Breast epithelium (tissue), 4 donors: ENCODE data around the gene CHKA. TPM values are rescaled to one million over a fixed set of nuclear protein-coding genes. Genes with fewer than 3 reads are reported as not detected.

Source experiments
- DNase-seq, 2 donors: peaks; one replicate each; pipeline ENCODE4 v3.0.0-alpha.2; 2019; ENCODE audit warnings: low spot score in 2 of 2
- H3K27ac ChIP-seq, 2 donors: fragments of 200-600 bp; sonication (generic) in 1 of 2; one replicate each; pipeline ENCODE4 v1.5.1; 2016 to 2019; ENCODE audit warnings: mild to moderate bottlenecking in 1 of 2
- H3K27me3 ChIP-seq, 2 donors: fragments of 200-600 bp; sonication (generic) in 1 of 2; one replicate each; pipeline versions ENCODE4 v1.5.1 to v1.6.0; 2017 to 2019; ENCODE audit warnings: control low read depth in 1 of 2, mild to moderate bottlenecking in 1 of 2
- H3K36me3 ChIP-seq: fragments of 200-600 bp; one replicate; pipeline ENCODE4 v1.5.1; 2019
- H3K4me1 ChIP-seq, 2 donors: fragments of 200-600 bp; sonication (generic); one replicate each; pipeline ENCODE4 v1.5.1; 2016 to 2019; ENCODE audit warnings: control low read depth in 1 of 2
- H3K4me3 ChIP-seq, 3 donors: fragments of 200-600 bp; sonication (generic); 1 replicate in 2 of 3; 2 replicates in 1 of 3; pipeline ENCODE4 v1.5.1; 2016 to 2019; ENCODE audit warnings: mild to moderate bottlenecking in 3 of 3, moderate library complexity in 2 of 3
- H3K9me3 ChIP-seq, 2 donors: fragments of 200-600 bp; sonication (generic) in 1 of 2; one replicate each; pipeline ENCODE4 v1.5.1; 2016 to 2019; ENCODE audit warnings: control low read depth in 1 of 2
- POLR2A ChIP-seq: fragments of 450-650 bp; IDR thresholded peaks from one replicate; pipeline ENCODE4 v1.6.1; 2016; ENCODE audit warnings: antibody characterized with exemption, mild to moderate bottlenecking, moderate library complexity
- POLR2AphosphoS5 ChIP-seq, 3 donors: sonication (generic); formaldehyde crosslinking; IDR thresholded peaks; one replicate each; pipeline ENCODE4 v1.6.1; 2017; ENCODE audit warnings: antibody characterized with exemption in 3 of 3
- intact Hi-C: fragments of 100-400 bp; cut with DNase I; formaldehyde crosslinking; loops from one replicate; pipeline ENCODE4 v1.15.1; 2023; ENCODE audit warnings: low total_unique reads
- total RNA-seq, 3 donors: library from RNA; depleted of rRNA; stranded (reverse); fragments of >200 nt; gene quantifications; one replicate each; pipeline ENCODE4 v1.1.0, GENCODE V29; 2016
- TF ChIP-seq, protein P1 (sequence below), 3 donors: fragments of 450-650 bp; IDR thresholded peaks; one replicate each; pipeline ENCODE4 v1.5.1; 2016 to 2017; ENCODE audit warnings: antibody characterized with exemption in 3 of 3, mild to moderate bottlenecking in 3 of 3, moderate library complexity in 3 of 3

The CHKA gene
- total RNA-seq, 3 donors from 2014 or later: 52.1 to 73.0 (median 71.7) TPM

DNA sequence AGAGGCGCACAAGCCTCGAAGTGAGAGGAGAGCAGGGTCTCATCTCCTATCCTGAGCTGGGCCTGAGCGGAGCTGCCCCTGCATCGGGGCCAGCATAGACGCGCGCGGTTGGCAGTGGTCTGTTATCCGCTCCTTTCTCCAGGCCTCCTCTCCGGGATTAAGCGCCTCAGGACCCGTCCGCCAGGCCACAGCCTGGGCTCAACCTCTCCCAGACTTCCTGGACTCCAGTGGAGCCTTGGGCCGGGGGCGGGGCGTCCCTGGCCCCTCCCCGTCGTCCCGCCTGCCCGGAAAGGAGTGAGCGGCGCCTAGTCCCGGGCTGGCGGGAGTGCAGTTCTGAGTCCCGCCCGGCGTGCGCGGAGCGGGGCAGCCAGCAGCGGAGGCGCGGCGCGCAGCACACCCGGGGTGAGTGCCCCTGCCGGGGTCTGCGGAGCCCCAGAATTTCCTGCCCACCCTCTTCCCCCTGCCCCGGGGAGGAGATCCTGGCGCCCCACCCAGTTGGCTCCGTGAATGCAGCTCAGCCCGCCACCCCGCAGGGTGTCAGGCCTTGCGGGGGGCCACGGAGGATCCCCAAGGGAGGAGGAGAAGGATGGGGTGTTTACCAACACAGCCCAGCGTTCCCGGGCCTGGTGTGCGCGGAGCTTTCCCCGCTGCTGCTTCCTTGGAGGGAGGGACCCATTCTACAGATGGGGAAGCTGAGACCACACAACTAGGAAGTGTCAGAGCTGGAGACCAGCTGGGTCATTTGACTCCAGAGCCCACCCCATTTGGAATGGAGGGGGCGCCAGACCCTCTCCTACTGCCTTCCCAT lies 82.3 kb downstream of the CHKA start, which contains the start of gene TCIRG1:
TCIRG1 (plus strand) TSS at position 308 of the 808 bp plus-strand sequence. CDS start 2,247 bp downstream, outside the sequence.
- intact Hi-C loops: no loop called here
- TF ChIP-seq POLR2A (peak; percentile 89), POLR2AphosphoS5 (IDR thresholded peaks at IDR 0.05) (peak; percentile 20 to 83 (median 42))
- TF ChIP-seq, protein P1, sequence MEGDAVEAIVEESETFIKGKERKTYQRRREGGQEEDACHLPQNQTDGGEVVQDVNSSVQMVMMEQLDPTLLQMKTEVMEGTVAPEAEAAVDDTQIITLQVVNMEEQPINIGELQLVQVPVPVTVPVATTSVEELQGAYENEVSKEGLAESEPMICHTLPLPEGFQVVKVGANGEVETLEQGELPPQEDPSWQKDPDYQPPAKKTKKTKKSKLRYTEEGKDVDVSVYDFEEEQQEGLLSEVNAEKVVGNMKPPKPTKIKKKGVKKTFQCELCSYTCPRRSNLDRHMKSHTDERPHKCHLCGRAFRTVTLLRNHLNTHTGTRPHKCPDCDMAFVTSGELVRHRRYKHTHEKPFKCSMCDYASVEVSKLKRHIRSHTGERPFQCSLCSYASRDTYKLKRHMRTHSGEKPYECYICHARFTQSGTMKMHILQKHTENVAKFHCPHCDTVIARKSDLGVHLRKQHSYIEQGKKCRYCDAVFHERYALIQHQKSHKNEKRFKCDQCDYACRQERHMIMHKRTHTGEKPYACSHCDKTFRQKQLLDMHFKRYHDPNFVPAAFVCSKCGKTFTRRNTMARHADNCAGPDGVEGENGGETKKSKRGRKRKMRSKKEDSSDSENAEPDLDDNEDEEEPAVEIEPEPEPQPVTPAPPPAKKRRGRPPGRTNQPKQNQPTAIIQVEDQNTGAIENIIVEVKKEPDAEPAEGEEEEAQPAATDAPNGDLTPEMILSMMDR (IDR thresholded peaks at IDR 0.05): peak in 1 of 3 donors; percentile 25
- Histone ChIP-seq H3K27ac (peak within 1 kb of the TSS; percentile 88 to 92), H3K9me3 (no peaks in the 10 kb centered on the region), H3K27me3 (no peaks in the 10 kb centered on the region), H3K4me3 (peak within 1 kb of the TSS; percentile 68 to 79 (median 69)), H3K4me1 (peaks cover 12 to 20% of the 10 kb centered on the region in 2 donors), H3K36me3 (no peaks in the 10 kb centered on the region)
- DNase-seq: peak; percentile 80 to 81

DNA sequence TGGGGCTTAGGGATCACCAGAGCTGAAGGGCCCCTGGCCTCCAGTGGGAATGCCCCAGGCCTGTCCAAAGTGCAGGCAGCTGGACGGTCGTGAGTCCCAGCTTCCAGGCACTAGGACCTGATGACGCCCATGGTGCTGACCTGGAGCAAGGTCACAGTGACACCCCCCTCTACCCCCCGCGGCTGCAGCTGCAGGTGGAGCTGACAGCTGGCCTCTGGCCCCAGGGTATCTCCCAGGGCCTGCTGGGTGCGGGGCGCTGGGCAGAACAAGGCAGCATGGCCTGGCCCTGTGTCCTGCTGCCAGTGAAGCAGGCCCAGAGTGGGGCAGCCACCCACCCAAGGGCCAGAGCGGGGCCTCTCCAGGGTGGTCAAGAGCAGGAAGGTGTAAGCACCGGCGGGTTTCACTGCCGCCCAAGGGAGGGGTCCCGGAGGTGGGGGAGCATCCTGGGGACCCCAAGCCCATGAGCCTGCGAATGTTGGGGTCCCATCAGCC lies 82.9 kb downstream of the CHKA start:
- Histone ChIP-seq H3K27ac (peak overlapping the region; percentile 88 to 92), H3K27me3 (no peaks in the 10 kb centered on the region), H3K4me1 (peaks cover 12 to 20% of the 10 kb centered on the region in 2 donors), H3K4me3 (peak overlapping the region; percentile 68 to 79 (median 69)), H3K9me3 (no peaks in the 10 kb centered on the region), H3K36me3 (no peaks in the 10 kb centered on the region)
- TF ChIP-seq POLR2AphosphoS5 (IDR thresholded peaks at IDR 0.05) (no peak), POLR2A (no peak)
- TF ChIP-seq, protein P1 (IDR thresholded peaks at IDR 0.05): no peak
- no peak for DNase-seq
- intact Hi-C loops: no loop called here

DNA sequence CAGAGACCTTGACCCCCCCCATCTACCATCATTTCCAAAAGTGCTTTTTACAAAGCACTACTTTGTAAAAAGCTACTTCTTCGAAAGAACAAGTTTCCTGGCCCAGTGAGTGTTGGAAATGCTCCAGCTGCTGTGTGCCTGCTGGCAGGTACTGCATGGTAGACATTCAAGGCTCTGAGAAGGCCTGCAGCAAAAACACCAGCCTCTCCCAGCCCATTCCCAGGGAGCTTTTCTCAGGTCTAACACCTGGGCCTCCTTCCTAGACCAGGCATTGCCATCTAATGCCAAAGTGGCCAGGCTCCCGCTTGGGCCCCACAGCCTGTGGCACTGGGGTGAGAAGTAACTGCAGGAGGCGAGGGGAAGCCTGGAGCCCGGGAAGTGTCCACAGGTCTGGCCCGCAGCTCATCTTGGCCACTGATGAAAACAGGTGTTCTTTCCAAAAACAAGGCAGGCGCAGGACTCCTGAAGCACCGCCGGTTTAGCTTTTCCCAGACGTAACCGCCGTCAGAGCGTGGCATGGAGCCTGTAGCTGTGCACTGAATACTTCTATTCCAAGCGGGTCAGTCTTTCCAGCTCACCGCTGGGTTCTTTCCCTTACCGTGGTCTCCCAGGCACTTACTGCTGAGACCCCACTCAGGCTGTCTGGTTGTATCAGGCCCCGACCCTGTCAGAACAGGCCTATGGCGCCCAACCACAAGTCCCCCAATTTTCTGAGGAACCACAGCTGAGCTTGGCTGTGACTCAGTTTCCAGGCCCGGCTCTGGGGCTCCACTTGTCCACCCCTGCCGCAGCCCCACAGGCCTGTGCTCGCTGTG lies 83.6 kb downstream of the CHKA start:
- H3K9me3 ChIP-seq: no peaks in the 10 kb centered on the region
- peak overlapping the region; percentile 88 to 92 for H3K27ac ChIP-seq
- no peak for DNase-seq
- H3K27me3 ChIP-seq: no peaks in the 10 kb centered on the region
- intact Hi-C loops: no loop called here
- H3K4me3 ChIP-seq: peak overlapping the region in 1 of 3 donors; percentile 79
- no peaks in the 10 kb centered on the region for H3K36me3 ChIP-seq
- TF ChIP-seq, protein P1 (IDR thresholded peaks at IDR 0.05): no peak
- TF ChIP-seq POLR2AphosphoS5 (IDR thresholded peaks at IDR 0.05): peak in 1 of 3 donors; percentile 1
- peaks cover 12 to 20% of the 10 kb centered on the region in 2 donors for H3K4me1 ChIP-seq

GRCh38 chr11:68036717-68037239 lies 84.4 kb downstream of the CHKA start:
- no peaks in the 10 kb centered on the region for H3K9me3 ChIP-seq
- H3K27ac ChIP-seq: peak overlapping the region; percentile 88 to 92
- peak in 1 of 2 donors; percentile 63 for DNase-seq
- TF ChIP-seq POLR2AphosphoS5 (IDR thresholded peaks at IDR 0.05) (peak in 1 of 3 donors; percentile 13), POLR2A (no peak)
- H3K36me3 ChIP-seq: no peaks in the 10 kb centered on the region
- no peak overlapping the region for H3K4me3 ChIP-seq
- H3K4me1 ChIP-seq: peaks cover 12 to 25% of the 10 kb centered on the region in 2 donors
- intact Hi-C loops: no loop called here
- H3K27me3 ChIP-seq: no peaks in the 10 kb centered on the region

- no peaks in the 10 kb centered on the region for H3K9me3 ChIP-seq
- H3K27me3 ChIP-seq: no peaks in the 10 kb centered on the region
- no peak overlapping the region for H3K4me3 ChIP-seq
- peak overlapping the region; percentile 88 to 92 for H3K27ac ChIP-seq
- DNase-seq: no peak
- peaks cover 12 to 29% of the 10 kb centered on the region in 2 donors for H3K4me1 ChIP-seq
- TF ChIP-seq POLR2AphosphoS5 (IDR thresholded peaks at IDR 0.05): no peak
- TF ChIP-seq, protein P1 (IDR thresholded peaks at IDR 0.05): no peak
- no peak for TF ChIP-seq POLR2A
- no peaks in the 10 kb centered on the region for H3K36me3 ChIP-seq
- intact Hi-C loops: no loop called here
Measured at GRCh38 chr11:68036141-68036716, 85.0 kb downstream of the CHKA start.
